Right atrium auricular region (tissue), 2 donors: ENCODE results near the gene HEATR5A. TPM values are rescaled to one million over a fixed set of nuclear protein-coding genes. Genes with fewer than 3 reads are reported as not detected.
"Not testable (repeated sequence)": the region's sequence is repeated elsewhere in the genome, so short reads cannot be mapped to it uniquely, and the experiment has no call there.

Experiments
- DNase-seq: peaks from one replicate; pipeline ENCODE4 v3.0.0-alpha.2; 2019; ENCODE audit warnings: low spot score
- H3K27ac ChIP-seq, 2 donors: fragments of 200-600 bp; sonication (generic); 1 replicate in 1 of 2; 2 replicates in 1 of 2; pipeline ENCODE4 v1.5.1; 2016 to 2019
- H3K27me3 ChIP-seq, 2 donors: fragments of 200-600 bp; sonication (generic); one replicate each; pipeline versions ENCODE4 v1.5.1 to v1.6.0; 2017 to 2019
- H3K36me3 ChIP-seq: fragments of 200-600 bp; sonication (generic); one replicate; pipeline ENCODE4 v1.5.1; 2016
- H3K4me1 ChIP-seq, 2 donors: fragments of 200-600 bp; sonication (generic); one replicate each; pipeline versions ENCODE4 v1.5.1 to v1.6.0; 2017 to 2019
- H3K4me3 ChIP-seq, 2 donors: fragments of 200-600 bp; sonication (generic); 1 replicate in 1 of 2; 2 replicates in 1 of 2; pipeline ENCODE4 v1.5.1; 2017 to 2019; ENCODE audit warnings: mild to moderate bottlenecking in 1 of 2, moderate library complexity in 1 of 2
- H3K9me3 ChIP-seq, 2 donors: fragments of 200-600 bp; sonication (generic); one replicate each; pipeline ENCODE4 v1.5.1; 2019
- CTCF ChIP-seq, 2 donors: fragments of 200-600 bp; sonication (generic); IDR thresholded peaks; one replicate each; pipeline ENCODE4 v1.5.1; 2019; ENCODE audit warnings: antibody characterized with exemption in 2 of 2
- total RNA-seq, 2 donors: library from RNA; depleted of rRNA; stranded (reverse); fragments of >200 nt; gene quantifications; one replicate each; pipeline ENCODE4 v1.1.0, GENCODE V29; 2016

The HEATR5A gene
- total RNA-seq, 2 donors from 2014 or later: 29.0 to 29.3 TPM

- peaks cover 0 to 27% of the 10 kb centered on the region in 2 donors for H3K4me1 ChIP-seq
Observed at GRCh38 chr14:31261859-31262731, 158.3 kb downstream of the HEATR5A start.

GRCh38 chr14:31261523-31261858 is 158.9 kb downstream of the HEATR5A start:
- no peak overlapping the region for H3K4me3 ChIP-seq
- H3K27me3 ChIP-seq: no peaks in the 10 kb centered on the region
- DNase-seq: no peak
- peak overlapping the region; percentile 54 to 72 for H3K27ac ChIP-seq
- H3K4me1 ChIP-seq: peaks cover 0 to 27% of the 10 kb centered on the region in 2 donors
- H3K36me3 ChIP-seq: no peaks in the 10 kb centered on the region
- H3K9me3 ChIP-seq: no peaks in the 10 kb centered on the region
- no peak for TF ChIP-seq CTCF (IDR thresholded peaks at IDR 0.05)

More at GRCh38 chr14:31261859-31262731, 158.3 kb downstream of the HEATR5A start:
- no peaks in the 10 kb centered on the region for H3K9me3 ChIP-seq
- H3K4me3 ChIP-seq: no peak overlapping the region
- H3K27ac ChIP-seq: peak overlapping the region; percentile 54 to 72
- peak; percentile 82 for DNase-seq
- H3K36me3 ChIP-seq: no peaks in the 10 kb centered on the region
- H3K27me3 ChIP-seq: no peaks in the 10 kb centered on the region
- no peak for TF ChIP-seq CTCF (IDR thresholded peaks at IDR 0.05)

GRCh38 chr14:31259040-31259435 is 161.3 kb downstream of the HEATR5A start:
- not testable (repeated sequence) for DNase-seq

GRCh38 chr14:31258427-31259039 is 161.8 kb downstream of the HEATR5A start:
- H3K36me3 ChIP-seq: no peaks in the 10 kb centered on the region
- no peak for TF ChIP-seq CTCF (IDR thresholded peaks at IDR 0.05)
- no peaks in the 10 kb centered on the region for H3K27me3 ChIP-seq
- peaks cover 0 to 19% of the 10 kb centered on the region in 2 donors for H3K4me1 ChIP-seq
- DNase-seq: no peak
- no peaks in the 10 kb centered on the region for H3K9me3 ChIP-seq
- no peak overlapping the region for H3K27ac ChIP-seq
- no peak overlapping the region for H3K4me3 ChIP-seq

More at GRCh38 chr14:31259040-31259435, 161.3 kb downstream of the HEATR5A start:
- not testable (repeated sequence) for H3K9me3 ChIP-seq, H3K36me3 ChIP-seq, H3K4me3 ChIP-seq, H3K27ac ChIP-seq, H3K27me3 ChIP-seq
- H3K4me1 ChIP-seq: peaks cover 0 to 24% of the 10 kb centered on the region in 2 donors

- H3K27ac ChIP-seq, H3K4me3 ChIP-seq, H3K36me3 ChIP-seq, H3K9me3 ChIP-seq, DNase-seq, H3K27me3 ChIP-seq: not testable (repeated sequence)
- H3K4me1 ChIP-seq: peaks cover 0 to 12% of the 10 kb centered on the region in 2 donors
Observed at GRCh38 chr14:31257554-31258426, 162.6 kb downstream of the HEATR5A start.

- no peak overlapping the region for H3K4me3 ChIP-seq
- TF ChIP-seq CTCF (IDR thresholded peaks at IDR 0.05): no peak
Observed at GRCh38 chr14:31257244-31257553, 163.2 kb downstream of the HEATR5A start.

More at GRCh38 chr14:31257244-31257553, 163.2 kb downstream of the HEATR5A start:
- H3K4me1 ChIP-seq: peaks cover 0 to 6% of the 10 kb centered on the region in 2 donors
- no peaks in the 10 kb centered on the region for H3K36me3 ChIP-seq
- no peak for DNase-seq
- no peak overlapping the region for H3K27ac ChIP-seq
- no peaks in the 10 kb centered on the region for H3K27me3 ChIP-seq
- H3K9me3 ChIP-seq: no peaks in the 10 kb centered on the region
